Measurements from ENCODE around the gene ZNF678.

DNA sequence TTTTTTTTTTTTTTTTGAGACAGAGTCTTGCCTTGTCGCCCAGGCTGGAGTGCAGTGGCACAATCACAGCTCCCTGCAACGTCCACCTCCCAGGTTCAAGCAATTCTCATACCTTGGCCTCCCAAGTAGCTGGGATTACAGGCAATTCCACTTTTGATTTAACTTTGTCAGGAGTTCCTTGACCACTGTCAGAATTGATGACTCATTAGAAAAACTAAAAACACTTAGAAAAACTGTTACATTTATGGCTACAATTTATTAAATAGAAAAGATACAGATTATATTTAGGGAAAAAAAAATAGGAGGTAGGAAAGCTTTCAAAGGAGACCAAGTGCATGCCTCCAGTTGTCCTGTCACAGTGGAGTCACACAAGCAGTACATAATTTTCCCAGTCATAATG is 20.0 kb downstream of the ZNF678 start:
- TF ChIP-seq, protein P1, sequence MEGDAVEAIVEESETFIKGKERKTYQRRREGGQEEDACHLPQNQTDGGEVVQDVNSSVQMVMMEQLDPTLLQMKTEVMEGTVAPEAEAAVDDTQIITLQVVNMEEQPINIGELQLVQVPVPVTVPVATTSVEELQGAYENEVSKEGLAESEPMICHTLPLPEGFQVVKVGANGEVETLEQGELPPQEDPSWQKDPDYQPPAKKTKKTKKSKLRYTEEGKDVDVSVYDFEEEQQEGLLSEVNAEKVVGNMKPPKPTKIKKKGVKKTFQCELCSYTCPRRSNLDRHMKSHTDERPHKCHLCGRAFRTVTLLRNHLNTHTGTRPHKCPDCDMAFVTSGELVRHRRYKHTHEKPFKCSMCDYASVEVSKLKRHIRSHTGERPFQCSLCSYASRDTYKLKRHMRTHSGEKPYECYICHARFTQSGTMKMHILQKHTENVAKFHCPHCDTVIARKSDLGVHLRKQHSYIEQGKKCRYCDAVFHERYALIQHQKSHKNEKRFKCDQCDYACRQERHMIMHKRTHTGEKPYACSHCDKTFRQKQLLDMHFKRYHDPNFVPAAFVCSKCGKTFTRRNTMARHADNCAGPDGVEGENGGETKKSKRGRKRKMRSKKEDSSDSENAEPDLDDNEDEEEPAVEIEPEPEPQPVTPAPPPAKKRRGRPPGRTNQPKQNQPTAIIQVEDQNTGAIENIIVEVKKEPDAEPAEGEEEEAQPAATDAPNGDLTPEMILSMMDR (conservative IDR thresholded peaks at IDR 0.05), result no peak
- no peak for TF ChIP-seq EZH2 (IDR thresholded peaks at IDR 0.05; ENCODE audit: low read depth)

Measured in PC-9 (cell line).